Neuronal stem cell (in vitro differentiated cells): ENCODE data around the gene SETDB1.

Source experiments
- DNase-seq: peaks from one replicate; pipeline ENCODE4 v3.0.0-alpha.2; 2013; ENCODE audit warnings: low spot score
- H2AFZ ChIP-seq: one replicate; pipeline ENCODE4 v1.6.1; 2013; ENCODE audit warnings: mild to moderate bottlenecking, low read length, inconsistent platforms
- H2AK5ac ChIP-seq: 2 replicates; pipeline ENCODE4 v1.6.1; 2013; ENCODE audit warnings: low read depth, mild to moderate bottlenecking, inconsistent platforms, low read length, moderate library complexity, mixed read lengths
- H2BK120ac ChIP-seq: 2 replicates; pipeline ENCODE4 v1.6.1; 2013; ENCODE audit warnings: low read depth, mild to moderate bottlenecking, inconsistent platforms, low read length, moderate library complexity, mixed read lengths
- H2BK12ac ChIP-seq: one replicate; pipeline ENCODE4 v1.6.1; 2013; ENCODE audit warnings: low read length, inconsistent platforms
- H2BK15ac ChIP-seq: 2 replicates; pipeline ENCODE4 v1.6.1; 2013; ENCODE audit warnings: mild to moderate bottlenecking, low read length, inconsistent platforms, mixed read lengths
- H2BK5ac ChIP-seq: one replicate; pipeline ENCODE4 v1.6.1; 2013; ENCODE audit warnings: inconsistent platforms, mild to moderate bottlenecking, low read length, moderate library complexity
- H3K14ac ChIP-seq: one replicate; pipeline ENCODE4 v1.6.1; 2013; ENCODE audit warnings: low read length, inconsistent platforms
- H3K18ac ChIP-seq: 2 replicates; pipeline ENCODE4 v1.6.1; 2013; ENCODE audit warnings: low read length, inconsistent platforms
- H3K23ac ChIP-seq: 2 replicates; pipeline ENCODE4 v1.6.1; 2013; ENCODE audit warnings: low read depth, mild to moderate bottlenecking, mixed read lengths, low read length, inconsistent platforms; ENCODE audit not compliant: poor library complexity
- H3K27ac ChIP-seq: replicated peaks from 3 replicates; pipeline ENCODE4 v1.5.1; 2013; ENCODE audit warnings: low read length, inconsistent platforms
- H3K27me3 ChIP-seq, 3 experiments: 2 replicates each; pipeline ENCODE4 v1.6.1; 2013; ENCODE audit warnings: low read length in 3 of 3, mild to moderate bottlenecking in 2 of 3, inconsistent platforms in 1 of 3, low read depth in 1 of 3, mixed read lengths in 1 of 3, moderate library complexity in 1 of 3; ENCODE audit not compliant: control insufficient read depth in 3 of 3, insufficient read depth in 3 of 3
- H3K36me3 ChIP-seq, 2 donors: replicated peaks in 1 of 2; 2 replicates each; pipeline ENCODE4 v1.6.1; 2013; ENCODE audit warnings: low read length in 2 of 2; ENCODE audit not compliant: control insufficient read depth in 2 of 2, insufficient read depth in 2 of 2
- H3K4ac ChIP-seq: 2 replicates; pipeline ENCODE4 v1.6.1; 2013; ENCODE audit warnings: inconsistent platforms, mild to moderate bottlenecking, low read length, moderate library complexity
- H3K4me1 ChIP-seq, 2 donors: 1 replicate in 1 of 2; 2 replicates in 1 of 2; pipeline ENCODE4 v1.6.1; 2013; ENCODE audit warnings: low read length in 2 of 2, low read depth in 1 of 2; ENCODE audit not compliant: control insufficient read depth in 2 of 2, insufficient read depth in 1 of 2
- H3K4me2 ChIP-seq: one replicate; pipeline ENCODE4 v1.6.1; 2013; ENCODE audit warnings: mild to moderate bottlenecking, low read length, inconsistent platforms; ENCODE audit not compliant: insufficient read depth, poor library complexity, severe bottlenecking
- H3K4me3 ChIP-seq, 2 donors: 2 replicates each; pipeline ENCODE4 v1.5.1; 2013; ENCODE audit warnings: low read length in 2 of 2, mild to moderate bottlenecking in 2 of 2, inconsistent platforms in 1 of 2, moderate library complexity in 1 of 2
- H3K79me1 ChIP-seq: one replicate; pipeline ENCODE4 v1.6.1; 2013; ENCODE audit warnings: low read depth, mild to moderate bottlenecking, inconsistent platforms, low read length, moderate library complexity
- H3K9ac ChIP-seq: one replicate; pipeline ENCODE4 v1.6.1; 2013; ENCODE audit warnings: mild to moderate bottlenecking, low read depth, low read length, inconsistent platforms; ENCODE audit not compliant: poor library complexity
- H3K9me3 ChIP-seq, 2 donors: replicated peaks in 1 of 2; 2 replicates each; pipeline versions ENCODE3 to v1.6.1; 2013; ENCODE audit warnings: low read length in 2 of 2, mild to moderate bottlenecking in 2 of 2, inconsistent platforms in 1 of 2, low read depth in 1 of 2, mixed read lengths in 1 of 2, moderate library complexity in 1 of 2; ENCODE audit not compliant: control insufficient read depth in 2 of 2, insufficient read depth in 1 of 2
- H4K8ac ChIP-seq: one replicate; pipeline ENCODE4 v1.6.1; 2013; ENCODE audit warnings: low read depth, mild to moderate bottlenecking, inconsistent platforms, low read length, moderate library complexity
- H4K91ac ChIP-seq: one replicate; pipeline ENCODE4 v1.6.1; 2013; ENCODE audit warnings: low read length, low read depth, mild to moderate bottlenecking, inconsistent platforms; ENCODE audit not compliant: poor library complexity
- WGBS, 2 donors: extraction: QIAGEN DNeasy Blood & Tissue Kit; methylation state at CpG; one replicate each; pipeline ENCODE4 v1.1.7; 2013; ENCODE audit warnings: missing lambda C conversion rate in 2 of 2, mixed read lengths in 1 of 2; ENCODE audit not compliant: insufficient read length in 2 of 2, insufficient replicate concordance in 1 of 2; ENCODE audit errors: extremely low coverage in 2 of 2; 5-methylcytosine and 5-hydroxymethylcytosine counted together

The SETDB1 gene

GRCh38 chr1:150999051-150999674 lies 73.0 kb downstream of the SETDB1 start:
- no CpG with 5 or more reads among the region's 17 CpGs for WGBS, 2 donors
- no peak overlapping the region for H3K9ac ChIP-seq
- H3K79me1 ChIP-seq, result no peaks in the 10 kb centered on the region
- no peaks in the 10 kb centered on the region for H3K9me3 ChIP-seq
- no peaks in the 10 kb centered on the region for H3K4me1 ChIP-seq
- no peak overlapping the region for H3K4ac ChIP-seq
- no peak overlapping the region for H2BK15ac ChIP-seq
- H2BK5ac ChIP-seq, result no peak overlapping the region
- no peak overlapping the region for H2AK5ac ChIP-seq
- no peak overlapping the region for H3K4me3 ChIP-seq
- no peak overlapping the region for H3K18ac ChIP-seq
- H3K27ac ChIP-seq, result no peak overlapping the region
- H2AFZ ChIP-seq, result no peak overlapping the region
- H2BK12ac ChIP-seq, result no peak overlapping the region
- no peak overlapping the region for H4K91ac ChIP-seq
- H3K36me3 ChIP-seq, result peaks cover 9 to 29% of the 10 kb centered on the region in 2 donors
- no peak overlapping the region for H2BK120ac ChIP-seq
- no peak for DNase-seq
- H3K4me2 ChIP-seq, result no peak overlapping the region
- no peak overlapping the region for H3K14ac ChIP-seq
- H4K8ac ChIP-seq, result no peak overlapping the region
- no peaks in the 10 kb centered on the region for H3K27me3 ChIP-seq
- H3K23ac ChIP-seq, result no peak overlapping the region

DNA sequence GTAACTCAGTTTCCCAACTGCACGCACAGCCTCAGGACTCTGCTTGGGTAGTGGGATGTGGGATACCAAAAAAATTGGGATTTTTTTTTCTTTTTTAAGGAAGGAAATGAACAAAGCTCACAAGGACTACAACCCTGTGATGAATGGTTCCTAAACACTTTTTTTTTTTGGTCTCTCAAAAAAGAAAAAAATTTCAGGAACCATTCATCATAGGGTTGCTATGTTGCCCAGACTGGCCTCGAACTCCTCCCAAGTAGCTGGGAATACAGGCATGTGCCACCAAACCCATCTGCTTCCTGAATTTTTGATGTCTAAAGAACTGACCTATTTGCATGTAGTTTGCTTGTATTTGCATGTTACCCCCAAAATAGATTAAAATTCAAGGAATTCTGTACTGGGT lies 73.8 kb downstream of the SETDB1 start:
- no peak overlapping the region for H3K18ac ChIP-seq
- H3K4ac ChIP-seq, result no peak overlapping the region
- WGBS, 2 donors, result no CpG with 5 or more reads among the region's 2 CpGs
- H3K23ac ChIP-seq, result no peak overlapping the region
- no peak overlapping the region for H2BK12ac ChIP-seq
- H3K79me1 ChIP-seq, result no peaks in the 10 kb centered on the region
- no peak overlapping the region for H2BK15ac ChIP-seq
- peaks cover 9 to 29% of the 10 kb centered on the region in 2 donors for H3K36me3 ChIP-seq
- no peak overlapping the region for H2BK5ac ChIP-seq
- no peak overlapping the region for H2BK120ac ChIP-seq
- no peaks in the 10 kb centered on the region for H3K4me1 ChIP-seq
- no peaks in the 10 kb centered on the region for H3K9me3 ChIP-seq
- no peak overlapping the region for H3K4me3 ChIP-seq
- H3K9ac ChIP-seq, result no peak overlapping the region
- no peak overlapping the region for H2AK5ac ChIP-seq
- no peak overlapping the region for H4K91ac ChIP-seq
- H4K8ac ChIP-seq, result no peak overlapping the region
- no peak overlapping the region for H3K14ac ChIP-seq
- no peak for DNase-seq
- no peaks in the 10 kb centered on the region for H3K27me3 ChIP-seq
- H2AFZ ChIP-seq, result no peak overlapping the region
- H3K4me2 ChIP-seq, result no peak overlapping the region
- no peak overlapping the region for H3K27ac ChIP-seq

GRCh38 chr1:151000408-151000807 lies 74.2 kb downstream of the SETDB1 start:
- DNase-seq, result no peak
- Histone ChIP-seq H2AFZ (no peak overlapping the region), H3K18ac (no peak overlapping the region), H3K27me3 (no peaks in the 10 kb centered on the region), H2BK12ac (no peak overlapping the region), H3K79me1 (no peaks in the 10 kb centered on the region), H2BK120ac (no peak overlapping the region), H2AK5ac (no peak overlapping the region), H3K9ac (no peak overlapping the region), H4K91ac (no peak overlapping the region), H2BK15ac (no peak overlapping the region), H3K4me3 (no peak overlapping the region), H2BK5ac (no peak overlapping the region), H3K4me2 (no peak overlapping the region), H3K14ac (no peak overlapping the region), H3K23ac (no peak overlapping the region), H3K9me3 (no peaks in the 10 kb centered on the region), H3K4me1 (peaks cover 0 to under 1% of the 10 kb centered on the region in 2 donors), H3K4ac (no peak overlapping the region), H4K8ac (no peak overlapping the region), H3K36me3 (peaks cover 9 to 29% of the 10 kb centered on the region in 2 donors), H3K27ac (no peak overlapping the region)
- WGBS, 2 donors, result no CpG with 5 or more reads among the region's 3 CpGs

DNA sequence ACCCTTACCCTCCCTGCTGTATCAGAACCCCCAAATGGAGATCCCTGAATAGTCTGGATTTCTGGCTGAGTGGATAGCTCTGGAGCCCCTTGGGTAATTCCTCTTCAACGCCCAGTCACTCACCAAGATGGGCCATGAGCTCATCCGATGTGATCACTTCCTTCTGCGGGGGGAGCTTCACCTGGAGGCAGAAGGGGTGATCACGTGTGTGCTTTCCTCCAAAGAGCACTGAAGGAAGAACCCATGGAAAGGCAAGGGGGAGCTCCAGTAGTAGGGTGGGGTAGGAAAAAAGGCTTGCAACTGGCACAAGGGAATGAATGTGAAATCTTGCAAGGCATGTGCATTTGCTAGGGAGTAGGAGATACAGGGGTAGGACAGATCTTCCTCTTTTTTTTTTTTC lies 75.4 kb downstream of the SETDB1 start:
- H3K23ac ChIP-seq, result no peak overlapping the region
- no peak overlapping the region for H3K4ac ChIP-seq
- no peak overlapping the region for H2BK120ac ChIP-seq
- no peak overlapping the region for H3K4me3 ChIP-seq
- no peak overlapping the region for H2AFZ ChIP-seq
- no peak overlapping the region for H2BK15ac ChIP-seq
- H3K36me3 ChIP-seq, result peaks cover 9 to 29% of the 10 kb centered on the region in 2 donors
- H3K9me3 ChIP-seq, result no peaks in the 10 kb centered on the region
- no peaks in the 10 kb centered on the region for H3K79me1 ChIP-seq
- no peak overlapping the region for H3K14ac ChIP-seq
- H3K18ac ChIP-seq, result no peak overlapping the region
- H4K8ac ChIP-seq, result no peak overlapping the region
- H3K9ac ChIP-seq, result no peak overlapping the region
- no peak overlapping the region for H2BK12ac ChIP-seq
- H3K4me2 ChIP-seq, result no peak overlapping the region
- no peak overlapping the region for H2BK5ac ChIP-seq
- no peaks in the 10 kb centered on the region for H3K27me3 ChIP-seq
- DNase-seq, result no peak
- H3K27ac ChIP-seq, result no peak overlapping the region
- H3K4me1 ChIP-seq, result peaks cover 5 to 6% of the 10 kb centered on the region in 2 donors
- no peak overlapping the region for H2AK5ac ChIP-seq
- H4K91ac ChIP-seq, result no peak overlapping the region
- WGBS, 2 donors, result no CpG with 5 or more reads among the region's 4 CpGs
